Stimulated activated naive CD4-positive, alpha-beta T cell (primary cell): ENCODE results near the gene BCAS4.

Source experiments
- DNase-seq, 6 experiments: peaks; one replicate each; lab custom pipeline; 2025; lab: John Stamatoyannopoulos, UW

BCAS4 gene

GRCh38 chr20:50821994-50822393, 27.1 kb downstream of the BCAS4 start:
- DNase-seq, result no peak

- no peak for DNase-seq
These were observed 28.5 kb downstream of the BCAS4 start for GRCh38 chr20:50823319-50823718.

GRCh38 chr20:50824137-50824536, 29.3 kb downstream of the BCAS4 start:
- DNase-seq, result no peak

- no peak for DNase-seq
These were observed 31.3 kb downstream of the BCAS4 start for GRCh38 chr20:50826121-50826520.

- DNase-seq, result no peak
These were observed 33.7 kb downstream of the BCAS4 start for GRCh38 chr20:50828363-50829136.

GRCh38 chr20:50831622-50832021, 36.8 kb downstream of the BCAS4 start:
- DNase-seq, result no peak

- no peak for DNase-seq
These were observed 39.7 kb downstream of the BCAS4 start for GRCh38 chr20:50834599-50835005.

GRCh38 chr20:50837532-50838321, 42.9 kb downstream of the BCAS4 start:
- no peak for DNase-seq

GRCh38 chr20:50838322-50838625, 43.4 kb downstream of the BCAS4 start:
- DNase-seq, result no peak

- DNase-seq, result no peak
These were observed 44.0 kb downstream of the BCAS4 start for GRCh38 chr20:50838707-50839385.

GRCh38 chr20:50842821-50843220, 48.0 kb downstream of the BCAS4 start:
- no peak for DNase-seq

GRCh38 chr20:50843331-50844276, 48.7 kb downstream of the BCAS4 start:
- DNase-seq, result no peak

- DNase-seq, result no peak
These were observed 49.7 kb downstream of the BCAS4 start for GRCh38 chr20:50844430-50845100.

- DNase-seq, result no peak
These were observed 50.8 kb downstream of the BCAS4 start for GRCh38 chr20:50845566-50846215.

- no peak for DNase-seq
These were observed 53.5 kb downstream of the BCAS4 start for GRCh38 chr20:50848341-50848808.

GRCh38 chr20:50848846-50849673, 54.2 kb downstream of the BCAS4 start:
- no peak for DNase-seq

GRCh38 chr20:50850721-50851286, 55.9 kb downstream of the BCAS4 start:
- DNase-seq, result no peak

GRCh38 chr20:50852085-50852484, 57.2 kb downstream of the BCAS4 start:
- DNase-seq, result no peak

- DNase-seq, result no peak
These were observed 59.8 kb downstream of the BCAS4 start for GRCh38 chr20:50854506-50855249.
